Lung (tissue), 12 donors: ENCODE data around the gene GJB3. TPM values are rescaled to one million over a fixed set of nuclear protein-coding genes. Genes with fewer than 3 reads are reported as not detected.

ENCODE experiments used
- ATAC-seq: fragments of 200-7000 bp; cut with Tn5 transposase; one replicate; pipeline ENCODE4 v1.9.1; 2020; ENCODE audit warnings: moderate number of reproducible peaks; ENCODE audit not compliant: insufficient read depth, low FRiP score
- DNase-seq, 3 donors: peaks; one replicate each; pipeline ENCODE4 v3.0.0-alpha.2; 2013 to 2017
- H3K27ac ChIP-seq, 2 donors: one replicate each; pipeline ENCODE4 v1.5.1; 2013; ENCODE audit warnings: mild to moderate bottlenecking in 2 of 2, moderate library complexity in 2 of 2, control low read depth in 1 of 2, inconsistent platforms in 1 of 2, low read depth in 1 of 2, low read length in 1 of 2
- H3K27me3 ChIP-seq, 3 donors: one replicate each; pipeline ENCODE4 v1.5.1; 2013; ENCODE audit warnings: low read length in 2 of 3; ENCODE audit not compliant: control insufficient read depth in 3 of 3, insufficient read depth in 3 of 3
- H3K36me3 ChIP-seq, 4 donors: one replicate each; pipeline ENCODE4 v1.5.1; 2013; ENCODE audit warnings: low read length in 4 of 4, mild to moderate bottlenecking in 1 of 4, moderate library complexity in 1 of 4; ENCODE audit not compliant: control insufficient read depth in 4 of 4, insufficient read depth in 4 of 4
- H3K4me1 ChIP-seq, 5 donors: one replicate each; pipeline ENCODE4 v1.5.1; 2013; ENCODE audit warnings: low read length in 5 of 5, mild to moderate bottlenecking in 2 of 5, moderate library complexity in 1 of 5; ENCODE audit not compliant: control insufficient read depth in 5 of 5, insufficient read depth in 5 of 5
- H3K4me3 ChIP-seq: one replicate; pipeline ENCODE4 v1.5.1; 2013; ENCODE audit warnings: mild to moderate bottlenecking, control low read depth, moderate library complexity
- H3K9ac ChIP-seq, 2 donors: one replicate each; pipeline ENCODE4 v1.5.1; 2013; ENCODE audit warnings: low read length in 2 of 2, control low read depth in 1 of 2; ENCODE audit not compliant: insufficient read depth in 1 of 2
- H3K9me3 ChIP-seq, 4 donors: one replicate each; pipeline ENCODE4 v1.5.1; 2013; ENCODE audit warnings: low read length in 3 of 4, mild to moderate bottlenecking in 1 of 4, moderate library complexity in 1 of 4; ENCODE audit not compliant: control insufficient read depth in 4 of 4, insufficient read depth in 3 of 4
- CTCF ChIP-seq: IDR thresholded peaks from 2 replicates; pipeline ENCODE4 v1.5.1; 2012; ENCODE audit warnings: mild to moderate bottlenecking; ENCODE audit errors: control extremely low read depth, extremely low read depth
- WGBS, 2 donors: extraction: QIAGEN DNeasy Blood & Tissue Kit; methylation state at CpG; one replicate each; pipeline ENCODE4 v1.1.7; 2013; 5-methylcytosine and 5-hydroxymethylcytosine counted together
- polyA plus RNA-seq, 2 donors: library from polyadenylated mRNA; stranded (reverse); fragments of 200-250 nt; gene quantifications; one replicate each; pipeline ENCODE4 v1.2.1, GENCODE V29; 2013
- total RNA-seq, 2 donors: library from RNA; depleted of rRNA in 1 of 2; stranded (reverse); fragments of >200 nt in 1 of 2; gene quantifications; one replicate each; pipeline ENCODE4 v1.2.1, GENCODE V29; 2014 to 2021
- donor health status: control.
- donor health status: control.
- donor health status: Bipolar disorder and iron deficiency.
- donor health status: healthy.
- donor health status: DM: yes; HTN: yes; CAD: no.

The GJB3 gene
- total and polyA plus RNA-seq, 4 donors: 0.51 to 2.5 (median 0.65) TPM

- Histone ChIP-seq H3K4me1 (peaks cover 0 to 8% (median 0%) of the 10 kb centered on the region in 5 donors), H3K4me3 (no peak overlapping the region), H3K27ac (no peak overlapping the region), H3K9ac (no peak overlapping the region), H3K36me3 (no peaks in the 10 kb centered on the region), H3K9me3 (no peaks in the 10 kb centered on the region), H3K27me3 (peaks cover 0 to 37% (median 33%) of the 10 kb centered on the region in 3 donors)
- 85 to 87% methylated on average over 5 of the region's 5 CpGs for WGBS, 2 donors
- no peak for ATAC-seq
- no peak for TF ChIP-seq CTCF
- no peak for DNase-seq
Observed at GRCh38 chr1:34779526-34779925, 1.5 kb upstream of the GJB3 start.

GRCh38 chr1:34779962-34780361 lies 1.1 kb upstream of the GJB3 start:
- H3K4me1 ChIP-seq: peaks cover 0 to 8% (median 0%) of the 10 kb centered on the region in 5 donors
- H3K27me3 ChIP-seq: peaks cover 0 to 39% (median 33%) of the 10 kb centered on the region in 3 donors
- DNase-seq: no peak
- H3K9me3 ChIP-seq: no peaks in the 10 kb centered on the region
- no peak for ATAC-seq
- TF ChIP-seq CTCF: no peak
- WGBS, 2 donors: 86 to 87% methylated on average over 5 of the region's 5 CpGs
- no peak overlapping the region for H3K9ac ChIP-seq
- H3K4me3 ChIP-seq: no peak overlapping the region
- H3K36me3 ChIP-seq: no peaks in the 10 kb centered on the region
- no peak overlapping the region for H3K27ac ChIP-seq

- no peak for DNase-seq
- ATAC-seq: no peak
- H3K36me3 ChIP-seq: no peaks in the 10 kb centered on the region
- no peak for TF ChIP-seq CTCF
- H3K27ac ChIP-seq: no peak overlapping the region
- H3K4me3 ChIP-seq: no peak overlapping the region
- H3K9ac ChIP-seq: no peak overlapping the region
- WGBS, 2 donors: 92 to 93% methylated on average over 2 of the region's 2 CpGs
- no peaks in the 10 kb centered on the region for H3K9me3 ChIP-seq
- peaks cover 0 to 8% (median 0%) of the 10 kb centered on the region in 5 donors for H3K4me1 ChIP-seq
- peaks cover 0 to 39% (median 33%) of the 10 kb centered on the region in 3 donors for H3K27me3 ChIP-seq
Observed at GRCh38 chr1:34780528-34780927, 486 bp upstream of the GJB3 start.

- H3K27me3 ChIP-seq: peaks cover 0 to 39% (median 33%) of the 10 kb centered on the region in 3 donors
- H3K4me1 ChIP-seq: peaks cover 0 to 8% (median 0%) of the 10 kb centered on the region in 5 donors
- 8 to 15% methylated on average over 18 of the region's 18 CpGs for WGBS, 2 donors
- H3K9me3 ChIP-seq: no peaks in the 10 kb centered on the region
- DNase-seq: peak; percentile 9 to 26 (median 23)
- no peak for TF ChIP-seq CTCF
- no peaks in the 10 kb centered on the region for H3K36me3 ChIP-seq
- H3K9ac ChIP-seq: no peak overlapping the region
- no peak for ATAC-seq
- H3K4me3 ChIP-seq: no peak overlapping the region
- no peak overlapping the region for H3K27ac ChIP-seq
Observed at GRCh38 chr1:34781844-34782391, 904 bp downstream of the GJB3 start.
